Fibroblast of pulmonary artery (primary cell): ENCODE data around the gene HHIP.

Experiments used
- DNase-seq: peaks from one replicate; pipeline ENCODE4 v3.0.0-alpha.2; 2010; ENCODE audit warnings: low read depth
- H3K4me3 ChIP-seq: replicated peaks from 2 replicates; pipeline ENCODE4 v1.5.1; 2011; ENCODE audit warnings: low read depth, mild to moderate bottlenecking, control low read depth, low read length, moderate library complexity
- TF ChIP-seq, protein P1 (sequence below): IDR thresholded peaks from 2 replicates; pipeline ENCODE4 v1.5.1; 2011; ENCODE audit warnings: mild to moderate bottlenecking, control low read depth, low read length, inconsistent platforms; ENCODE audit errors: missing control alignments

HHIP gene

DNA sequence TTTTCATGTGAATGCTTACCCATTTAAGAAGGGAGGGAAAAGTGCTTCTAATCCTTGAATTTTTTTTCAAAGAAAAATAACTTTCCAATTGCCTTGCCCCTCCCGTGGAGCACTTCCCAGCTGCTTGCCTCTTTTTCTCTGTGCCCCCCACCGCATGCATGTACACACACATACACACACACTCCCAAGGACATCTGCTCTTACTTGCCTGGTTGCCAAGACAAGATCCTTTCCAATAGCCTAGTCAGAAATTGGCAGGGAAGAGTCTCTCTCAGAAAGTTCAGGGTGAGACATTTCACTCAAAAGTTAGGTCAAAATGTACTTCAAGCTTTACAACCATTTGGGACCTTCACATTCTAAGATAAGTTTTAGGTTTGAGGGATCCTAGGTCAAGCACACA, 10.9 kb downstream of the HHIP start:
- no peak overlapping the region for H3K4me3 ChIP-seq
- DNase-seq: no peak
- TF ChIP-seq, protein P1, sequence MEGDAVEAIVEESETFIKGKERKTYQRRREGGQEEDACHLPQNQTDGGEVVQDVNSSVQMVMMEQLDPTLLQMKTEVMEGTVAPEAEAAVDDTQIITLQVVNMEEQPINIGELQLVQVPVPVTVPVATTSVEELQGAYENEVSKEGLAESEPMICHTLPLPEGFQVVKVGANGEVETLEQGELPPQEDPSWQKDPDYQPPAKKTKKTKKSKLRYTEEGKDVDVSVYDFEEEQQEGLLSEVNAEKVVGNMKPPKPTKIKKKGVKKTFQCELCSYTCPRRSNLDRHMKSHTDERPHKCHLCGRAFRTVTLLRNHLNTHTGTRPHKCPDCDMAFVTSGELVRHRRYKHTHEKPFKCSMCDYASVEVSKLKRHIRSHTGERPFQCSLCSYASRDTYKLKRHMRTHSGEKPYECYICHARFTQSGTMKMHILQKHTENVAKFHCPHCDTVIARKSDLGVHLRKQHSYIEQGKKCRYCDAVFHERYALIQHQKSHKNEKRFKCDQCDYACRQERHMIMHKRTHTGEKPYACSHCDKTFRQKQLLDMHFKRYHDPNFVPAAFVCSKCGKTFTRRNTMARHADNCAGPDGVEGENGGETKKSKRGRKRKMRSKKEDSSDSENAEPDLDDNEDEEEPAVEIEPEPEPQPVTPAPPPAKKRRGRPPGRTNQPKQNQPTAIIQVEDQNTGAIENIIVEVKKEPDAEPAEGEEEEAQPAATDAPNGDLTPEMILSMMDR: no peak

DNA sequence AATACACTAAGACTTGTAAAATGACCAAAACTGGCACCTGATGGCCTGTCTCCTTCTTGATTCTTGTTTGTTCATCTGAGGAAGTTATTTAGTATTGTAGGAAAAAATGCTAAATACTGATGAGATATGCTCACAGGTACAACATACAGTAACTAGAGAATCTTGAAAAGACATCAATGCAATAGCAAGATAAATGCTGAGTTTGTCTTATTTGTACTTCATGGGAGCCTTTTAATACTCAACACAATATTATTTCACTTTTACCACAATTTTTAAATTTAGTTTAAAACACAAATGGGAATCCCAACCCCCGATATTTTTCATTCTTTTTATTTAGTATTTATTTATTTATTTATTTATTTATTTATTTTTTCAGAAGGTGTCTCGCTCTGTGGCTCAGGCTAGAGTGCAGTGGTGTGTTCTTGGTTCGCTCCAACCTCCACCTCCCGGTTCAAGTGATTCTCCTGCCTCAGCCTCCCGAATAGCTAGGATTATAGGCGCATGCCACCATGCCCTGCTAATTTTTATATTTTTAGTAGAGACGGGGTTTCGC, 12.1 kb downstream of the HHIP start:
- H3K4me3 ChIP-seq: no peak overlapping the region
- no peak for DNase-seq
- TF ChIP-seq, protein P1: no peak

DNA sequence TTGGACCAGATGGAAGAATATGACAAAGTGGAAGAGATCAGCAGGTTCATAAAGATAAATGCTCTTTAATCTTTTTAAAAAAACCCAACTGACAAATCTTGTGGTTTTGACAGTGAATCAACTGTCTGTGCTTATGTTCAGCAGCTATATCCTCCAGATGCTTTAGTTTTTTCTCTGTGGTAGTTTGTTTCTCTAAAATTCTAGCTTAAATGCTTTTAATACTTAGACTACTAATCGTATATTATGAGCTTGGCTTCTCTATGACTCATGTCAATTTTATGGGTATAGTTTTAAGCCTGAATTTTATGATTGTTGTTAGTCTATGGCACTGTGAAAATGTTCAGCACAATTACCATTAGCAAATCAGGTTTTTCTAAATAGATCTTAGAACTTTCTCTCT, 12.9 kb downstream of the HHIP start:
- no peak for DNase-seq
- TF ChIP-seq, protein P1: no peak
- H3K4me3 ChIP-seq: no peak overlapping the region

DNA sequence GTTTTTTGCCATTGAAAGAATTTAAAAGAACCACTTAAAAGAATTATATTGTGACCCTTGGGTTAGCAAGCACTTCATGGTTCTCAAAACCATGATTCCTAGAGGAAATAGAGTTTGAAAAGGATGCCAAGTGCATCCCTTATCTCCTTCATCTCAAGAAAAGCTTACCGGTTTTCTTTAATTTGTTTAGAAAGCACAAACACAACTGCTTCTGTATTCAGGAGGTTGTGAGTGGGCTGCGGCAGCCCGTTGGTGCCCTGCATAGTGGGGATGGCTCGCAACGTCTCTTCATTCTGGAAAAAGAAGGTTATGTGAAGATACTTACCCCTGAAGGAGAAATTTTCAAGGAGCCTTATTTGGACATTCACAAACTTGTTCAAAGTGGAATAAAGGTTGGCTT, 13.5 kb downstream of the HHIP start:
- no peak for DNase-seq
- TF ChIP-seq, protein P1: no peak
- no peak overlapping the region for H3K4me3 ChIP-seq

DNA sequence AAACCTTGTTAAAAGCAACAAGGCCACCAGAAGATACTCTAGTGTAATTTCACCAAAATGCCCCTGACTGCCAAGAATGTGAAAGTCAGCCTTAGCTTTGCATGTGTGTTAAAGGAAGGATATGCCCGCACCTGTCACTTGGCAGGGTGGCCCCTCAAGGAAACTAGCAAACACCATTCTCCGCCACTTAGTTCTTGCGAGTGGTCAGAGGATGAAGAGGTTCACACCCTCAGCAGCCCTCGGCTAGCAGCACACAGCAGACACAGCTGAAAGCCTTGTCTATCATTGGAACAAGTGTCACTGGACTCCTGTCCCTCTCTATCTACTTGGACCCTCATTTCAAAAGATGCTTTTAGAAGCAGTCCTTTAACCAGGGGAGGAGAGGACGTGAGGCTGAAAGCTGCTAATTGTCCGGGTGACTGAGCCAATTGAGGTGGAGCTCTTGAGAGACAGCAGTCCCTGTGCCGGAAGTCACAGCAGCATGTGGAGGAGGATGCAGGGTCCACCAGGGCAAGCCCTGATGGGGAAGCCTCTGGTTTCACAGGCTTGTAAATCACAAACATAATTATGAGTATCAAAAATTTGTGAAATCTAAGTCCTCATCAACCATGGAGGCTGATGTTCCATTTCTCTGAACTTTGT, 18.0 kb downstream of the HHIP start:
- DNase-seq: no peak
- TF ChIP-seq, protein P1: no peak

DNA sequence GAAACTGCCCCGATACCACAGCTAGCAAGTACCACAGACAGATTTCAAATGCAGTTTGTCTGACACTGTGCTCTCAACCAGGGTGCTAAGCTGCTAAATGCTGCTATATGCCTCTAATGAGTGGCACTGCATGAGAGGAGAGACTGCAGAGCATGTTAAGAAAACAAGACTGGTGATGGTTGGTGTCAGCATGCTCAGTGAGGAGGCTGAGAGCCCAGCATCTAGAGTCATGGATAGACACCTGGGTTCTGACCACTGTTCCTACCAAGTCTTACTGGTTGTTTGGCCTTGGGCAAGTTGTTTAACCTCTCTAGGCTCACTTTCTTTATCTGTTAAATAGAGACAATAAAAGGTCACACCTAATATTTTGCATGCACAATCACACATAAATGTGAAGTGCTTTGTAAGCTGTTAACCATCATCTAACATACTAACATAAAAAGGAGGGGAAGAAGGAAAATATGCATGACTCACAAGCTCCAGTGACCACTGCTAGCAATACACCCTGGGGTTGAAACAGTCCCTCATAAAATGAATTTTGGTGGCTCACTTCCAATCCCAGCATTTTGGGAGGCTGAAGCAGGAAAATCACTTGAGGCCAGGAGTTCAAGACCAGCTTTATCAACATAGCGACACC, 20.7 kb downstream of the HHIP start:
- H3K4me3 ChIP-seq: no peak overlapping the region
- DNase-seq: peak; percentile 68
- TF ChIP-seq, protein P1: no peak

More for the DNA sequence above, 18.0 kb downstream of the HHIP start:
- H3K4me3 ChIP-seq: no peak overlapping the region
